ENCODE data around the gene PACSIN3.
"Not testable (repeated sequence)": the region's sequence is repeated elsewhere in the genome, so short reads cannot be mapped to it uniquely, and the experiment has no call there.

GRCh38 chr11:47208008-47208552 is 21.8 kb upstream of the PACSIN3 start:
- TF ChIP-seq, protein P1, sequence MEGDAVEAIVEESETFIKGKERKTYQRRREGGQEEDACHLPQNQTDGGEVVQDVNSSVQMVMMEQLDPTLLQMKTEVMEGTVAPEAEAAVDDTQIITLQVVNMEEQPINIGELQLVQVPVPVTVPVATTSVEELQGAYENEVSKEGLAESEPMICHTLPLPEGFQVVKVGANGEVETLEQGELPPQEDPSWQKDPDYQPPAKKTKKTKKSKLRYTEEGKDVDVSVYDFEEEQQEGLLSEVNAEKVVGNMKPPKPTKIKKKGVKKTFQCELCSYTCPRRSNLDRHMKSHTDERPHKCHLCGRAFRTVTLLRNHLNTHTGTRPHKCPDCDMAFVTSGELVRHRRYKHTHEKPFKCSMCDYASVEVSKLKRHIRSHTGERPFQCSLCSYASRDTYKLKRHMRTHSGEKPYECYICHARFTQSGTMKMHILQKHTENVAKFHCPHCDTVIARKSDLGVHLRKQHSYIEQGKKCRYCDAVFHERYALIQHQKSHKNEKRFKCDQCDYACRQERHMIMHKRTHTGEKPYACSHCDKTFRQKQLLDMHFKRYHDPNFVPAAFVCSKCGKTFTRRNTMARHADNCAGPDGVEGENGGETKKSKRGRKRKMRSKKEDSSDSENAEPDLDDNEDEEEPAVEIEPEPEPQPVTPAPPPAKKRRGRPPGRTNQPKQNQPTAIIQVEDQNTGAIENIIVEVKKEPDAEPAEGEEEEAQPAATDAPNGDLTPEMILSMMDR (IDR thresholded peaks at IDR 0.05; ENCODE audit: extremely low read depth in 1 of 2, insufficient read depth in 1 of 2, low read depth in 1 of 2, low read length in 2 of 2): not testable (repeated sequence)
- not testable (repeated sequence) for TF ChIP-seq EZH2 (IDR thresholded peaks at IDR 0.05; ENCODE audit: borderline replicate concordance, low read depth, low read length, severe bottlenecking); POLR2A (IDR thresholded peaks at IDR 0.05; ENCODE audit: low read depth, low read length); MYC (IDR thresholded peaks at IDR 0.05; ENCODE audit: low read depth, low read length); POLR2AphosphoS5 (IDR thresholded peaks at IDR 0.05; ENCODE audit: insufficient read depth, low read depth, low read length); MAX (IDR thresholded peaks at IDR 0.05; ENCODE audit: insufficient read depth, insufficient read length)

All from endothelial cell of umbilical vein (primary cell).